Brain microvascular endothelial cell (primary cell): Measurements from ENCODE around the gene SLC25A1.

Experiments used
- DNase-seq: peaks from one replicate; pipeline ENCODE4 v3.0.0-alpha.2; 2020
- H3K27ac ChIP-seq: fragments of 250-450 bp; sonication (Bioruptor Pico); 2 replicates; pipeline ENCODE4 v1.5.1; 2020; ENCODE audit warnings: mild to moderate bottlenecking, moderate library complexity
- H3K27me3 ChIP-seq: fragments of 250-450 bp; sonication (Bioruptor Pico); replicated peaks from 2 replicates; pipeline ENCODE4 v1.5.1; 2020; ENCODE audit warnings: mild to moderate bottlenecking
- H3K36me3 ChIP-seq: fragments of 250-450 bp; sonication (Bioruptor Pico); replicated peaks from 2 replicates; pipeline ENCODE4 v1.5.1; 2020; ENCODE audit warnings: mild to moderate bottlenecking
- H3K4me3 ChIP-seq: 2 replicates; pipeline ENCODE4 v1.5.1; 2011; ENCODE audit warnings: low read depth, mild to moderate bottlenecking, control low read depth, low read length, moderate library complexity
- CTCF ChIP-seq: IDR thresholded peaks from 2 replicates; pipeline ENCODE4 v1.5.1; 2011; ENCODE audit warnings: low read depth, mild to moderate bottlenecking, moderate library complexity, low read length, control low read depth, inconsistent platforms; ENCODE audit errors: missing control alignments
- in situ Hi-C: cut with HindIII; loops from 2 replicates; pipeline ENCODE4 v1.10.0; 2017; ENCODE audit warnings: low sequenced_read_pairs, low pct_ligation_motif_present

Gene SLC25A1

GRCh38 chr22:19137384-19138216, 40.9 kb downstream of the SLC25A1 start:
- TF ChIP-seq CTCF: no peak
- no peak for DNase-seq
- H3K27me3 ChIP-seq: no peaks in the 10 kb centered on the region
- no peak overlapping the region for H3K4me3 ChIP-seq
- no peak overlapping the region for H3K27ac ChIP-seq
- peaks cover 88% of the 10 kb centered on the region for H3K36me3 ChIP-seq
- in situ Hi-C loops: no loop called here

- in situ Hi-C loops: no loop called here
- no peak for TF ChIP-seq CTCF
- no peak overlapping the region for H3K27ac ChIP-seq
- no peak overlapping the region for H3K4me3 ChIP-seq
- DNase-seq: no peak
- peaks cover 81% of the 10 kb centered on the region for H3K36me3 ChIP-seq
- no peaks in the 10 kb centered on the region for H3K27me3 ChIP-seq
Observed at GRCh38 chr22:19136915-19137314, 41.6 kb downstream of the SLC25A1 start.

GRCh38 chr22:19134874-19135273, 43.7 kb downstream of the SLC25A1 start:
- peaks cover 67% of the 10 kb centered on the region for H3K36me3 ChIP-seq
- H3K27ac ChIP-seq: no peak overlapping the region
- H3K4me3 ChIP-seq: no peak overlapping the region
- DNase-seq: no peak
- in situ Hi-C loops: no loop called here
- no peak for TF ChIP-seq CTCF
- H3K27me3 ChIP-seq: no peaks in the 10 kb centered on the region

- Histone ChIP-seq H3K27me3 (no peaks in the 10 kb centered on the region), H3K36me3 (peaks cover 61% of the 10 kb centered on the region), H3K4me3 (no peak overlapping the region), H3K27ac (no peak overlapping the region)
- in situ Hi-C loops: no loop called here
- TF ChIP-seq CTCF: no peak
- DNase-seq: no peak
Observed at GRCh38 chr22:19134176-19134831, 44.2 kb downstream of the SLC25A1 start.

- no peak for DNase-seq
- Histone ChIP-seq H3K36me3 (peaks cover 53% of the 10 kb centered on the region), H3K27me3 (no peaks in the 10 kb centered on the region), H3K4me3 (no peak overlapping the region), H3K27ac (no peak overlapping the region)
- in situ Hi-C loops: no loop called here
- TF ChIP-seq CTCF: no peak
Observed at GRCh38 chr22:19133561-19133960, 45.0 kb downstream of the SLC25A1 start.
